Right lobe of liver (tissue), 6 donors: ENCODE results near the gene TCEAL1. TPM values are rescaled to one million over a fixed set of nuclear protein-coding genes. Genes with fewer than 3 reads are reported as not detected.

Experiments used
- ATAC-seq, 4 donors: fragments of 200-7000 bp; cut with Tn5 transposase; one replicate each; pipeline ENCODE4 v1.9.1; 2020; ENCODE audit warnings: mild to moderate bottlenecking in 4 of 4, moderate library complexity in 4 of 4
- DNase-seq, 3 donors: peaks; one replicate each; pipeline ENCODE4 v3.0.0-alpha.2; 2020
- H3K27ac ChIP-seq, 3 donors: fragments of 200-600 bp; one replicate each; pipeline ENCODE4 v1.8.0; 2022
- H3K27me3 ChIP-seq, 2 donors: fragments of 200-600 bp; one replicate each; pipeline ENCODE4 v1.8.0; 2022
- H3K36me3 ChIP-seq, 4 donors: fragments of 200-600 bp; sonication (generic) in 1 of 4; one replicate each; pipeline versions ENCODE4 v1.5.1 to v1.8.0; 2017 to 2022; ENCODE audit warnings: control low read depth in 1 of 4
- H3K4me1 ChIP-seq, 4 donors: fragments of 200-600 bp; sonication (generic) in 1 of 4; one replicate each; pipeline versions ENCODE4 v1.5.1 to v1.8.0; 2017 to 2022; ENCODE audit warnings: control low read depth in 1 of 4
- H3K4me3 ChIP-seq, 3 donors: fragments of 200-600 bp; one replicate each; pipeline ENCODE4 v1.8.0; 2022
- H3K9me3 ChIP-seq, 4 donors: fragments of 200-600 bp; sonication (generic) in 1 of 4; one replicate each; pipeline versions ENCODE4 v1.5.1 to v1.8.0; 2017 to 2022; ENCODE audit warnings: control low read depth in 1 of 4
- POLR2A ChIP-seq: fragments of 450-650 bp; IDR thresholded peaks from one replicate; pipeline ENCODE4 v1.6.1; 2017; ENCODE audit warnings: antibody characterized with exemption, mild to moderate bottlenecking
- whole genome bisulfite sequencing: methylation state at CpG from one replicate; pipeline ENCODE4 v1.1.6; 2018; ENCODE audit warnings: low coverage, low lambda C conversion rate; ENCODE audit not compliant: insufficient coverage; ENCODE audit errors: missing lambda C conversion rate; 5-methylcytosine and 5-hydroxymethylcytosine counted together
- intact Hi-C, 2 donors: fragments of 100-400 bp; cut with DNase I; formaldehyde crosslinking; loops; one replicate each; pipeline versions ENCODE4 v1.11.2 to v1.14.1; 2022
- total RNA-seq, 6 experiments: library from RNA; depleted of rRNA in 2 of 6; stranded (reverse); fragments of >200 nt in 2 of 6; fragmentation: NEBNext Ultra II Directional in 3 of 6; extraction: Animal tissue kit (Norgen Biotek cat#: 25700) in 3 of 6; gene quantifications; one replicate each; pipeline versions ENCODE4 v1.1.0 to v1.2.4, GENCODE V29; 2016 to 2023
- TF ChIP-seq, protein P1 (sequence below), 4 donors: fragments of 200-600 bp in 3 of 4; fragments of 450-650 bp in 1 of 4; IDR thresholded peaks; one replicate each; pipeline versions ENCODE4 v1.5.1 to v1.8.0; 2016 to 2022; ENCODE audit warnings: antibody characterized with exemption in 4 of 4, mild to moderate bottlenecking in 2 of 4
- donor health status: DM: no; HTN: yes; CAD: no.
- donor health status: DM: no; HTN: no; CAD: no.
- donor health status: DM: no; HTN: no; CAD: no.
- donor health status: DM: no; HTN: yes; CAD: no.
- donor health status: DM: no; HTN: yes; CAD: no.

The TCEAL1 gene
- total RNA-seq, 6 experiments from 2014 or later = 5.6 to 14.6 (median 7.8) TPM

DNA sequence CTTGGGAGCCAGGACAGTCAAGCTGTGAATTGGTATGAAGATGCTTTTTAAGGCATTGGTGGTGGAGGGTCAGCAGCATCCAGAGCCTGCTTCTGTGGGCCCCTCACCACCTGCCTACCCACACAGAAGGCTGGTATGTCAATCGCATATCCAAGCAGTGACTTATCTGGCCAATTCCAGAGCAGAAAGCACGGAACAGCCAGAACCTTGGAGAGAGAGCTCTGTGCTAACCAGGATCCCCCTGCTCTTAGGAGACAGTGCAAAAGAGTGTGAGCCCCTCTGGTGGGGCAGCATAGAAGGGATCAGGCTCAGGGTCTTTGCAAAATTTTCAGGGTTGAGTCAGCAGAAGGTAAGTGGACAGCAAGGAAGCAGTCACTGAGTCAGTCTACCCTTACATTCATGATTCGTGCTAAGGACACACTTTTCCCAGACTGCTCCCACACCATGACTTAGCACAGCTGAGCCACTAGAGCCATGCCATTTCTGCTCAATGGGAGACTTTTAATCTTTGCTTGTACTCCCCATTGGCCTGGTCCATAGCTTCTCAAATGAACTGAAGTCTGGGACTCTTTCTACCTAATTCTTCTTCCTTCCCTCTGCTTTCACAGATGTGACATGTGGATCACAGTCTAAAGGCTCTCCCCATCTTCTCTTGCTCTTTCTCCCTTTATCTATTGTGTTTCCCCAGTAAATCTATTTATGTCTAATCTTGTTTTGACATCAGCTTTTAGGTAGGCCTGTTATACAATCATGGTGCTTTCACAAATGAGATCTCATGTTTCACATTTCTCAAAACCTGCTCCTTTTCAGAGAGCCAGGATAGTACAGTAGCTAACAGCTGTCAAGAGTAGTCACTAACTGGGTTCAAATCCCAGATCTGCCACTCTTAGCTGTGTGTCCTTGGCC lies 37.7 kb downstream of the TCEAL1 start:
- 61% methylated on average over 3 of the region's 3 CpGs for WGBS
- H3K27me3 ChIP-seq = peaks cover 0 to 3% of the 10 kb centered on the region in 2 donors
- no peak for DNase-seq
- no peaks in the 10 kb centered on the region for H3K4me1 ChIP-seq
- intact Hi-C loops = no loop called here
- no peak for ATAC-seq
- H3K36me3 ChIP-seq = no peaks in the 10 kb centered on the region
- no peak for TF ChIP-seq POLR2A
- TF ChIP-seq, protein P1, sequence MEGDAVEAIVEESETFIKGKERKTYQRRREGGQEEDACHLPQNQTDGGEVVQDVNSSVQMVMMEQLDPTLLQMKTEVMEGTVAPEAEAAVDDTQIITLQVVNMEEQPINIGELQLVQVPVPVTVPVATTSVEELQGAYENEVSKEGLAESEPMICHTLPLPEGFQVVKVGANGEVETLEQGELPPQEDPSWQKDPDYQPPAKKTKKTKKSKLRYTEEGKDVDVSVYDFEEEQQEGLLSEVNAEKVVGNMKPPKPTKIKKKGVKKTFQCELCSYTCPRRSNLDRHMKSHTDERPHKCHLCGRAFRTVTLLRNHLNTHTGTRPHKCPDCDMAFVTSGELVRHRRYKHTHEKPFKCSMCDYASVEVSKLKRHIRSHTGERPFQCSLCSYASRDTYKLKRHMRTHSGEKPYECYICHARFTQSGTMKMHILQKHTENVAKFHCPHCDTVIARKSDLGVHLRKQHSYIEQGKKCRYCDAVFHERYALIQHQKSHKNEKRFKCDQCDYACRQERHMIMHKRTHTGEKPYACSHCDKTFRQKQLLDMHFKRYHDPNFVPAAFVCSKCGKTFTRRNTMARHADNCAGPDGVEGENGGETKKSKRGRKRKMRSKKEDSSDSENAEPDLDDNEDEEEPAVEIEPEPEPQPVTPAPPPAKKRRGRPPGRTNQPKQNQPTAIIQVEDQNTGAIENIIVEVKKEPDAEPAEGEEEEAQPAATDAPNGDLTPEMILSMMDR (IDR thresholded peaks at IDR 0.05) = no peak
- H3K27ac ChIP-seq = no peak overlapping the region
- no peak overlapping the region for H3K4me3 ChIP-seq
- H3K9me3 ChIP-seq = no peaks in the 10 kb centered on the region

DNA sequence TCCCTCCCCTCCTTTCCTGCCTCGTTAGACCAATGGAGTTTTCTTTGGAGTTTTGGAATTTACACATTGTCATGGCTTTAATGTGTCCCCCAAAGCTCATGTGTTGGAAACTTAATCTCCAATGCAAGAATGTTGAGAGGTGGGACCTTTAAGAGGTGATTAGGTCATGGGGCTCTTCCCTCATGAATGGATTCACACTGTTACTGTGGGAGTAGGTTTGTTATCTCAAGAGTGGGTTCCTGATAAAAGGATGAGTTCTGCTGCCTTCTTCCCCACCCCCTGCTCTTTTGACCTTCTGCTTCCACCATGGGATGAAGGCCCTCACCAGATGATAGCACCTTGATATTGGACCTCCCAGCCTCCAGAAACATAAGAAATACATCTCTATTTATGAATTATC lies 41.0 kb downstream of the TCEAL1 start:
- no peaks in the 10 kb centered on the region for H3K9me3 ChIP-seq
- no peak overlapping the region for H3K27ac ChIP-seq
- peaks cover 0 to 3% of the 10 kb centered on the region in 2 donors for H3K27me3 ChIP-seq
- H3K4me1 ChIP-seq = no peaks in the 10 kb centered on the region
- no peaks in the 10 kb centered on the region for H3K36me3 ChIP-seq
- intact Hi-C loops = no loop called here
- TF ChIP-seq, protein P1 (IDR thresholded peaks at IDR 0.05) = no peak
- no peak for TF ChIP-seq POLR2A
- no peak overlapping the region for H3K4me3 ChIP-seq
- ATAC-seq (no peak), DNase-seq (no peak)
- 64% methylated on average over 1 of the region's 1 CpG for WGBS

DNA sequence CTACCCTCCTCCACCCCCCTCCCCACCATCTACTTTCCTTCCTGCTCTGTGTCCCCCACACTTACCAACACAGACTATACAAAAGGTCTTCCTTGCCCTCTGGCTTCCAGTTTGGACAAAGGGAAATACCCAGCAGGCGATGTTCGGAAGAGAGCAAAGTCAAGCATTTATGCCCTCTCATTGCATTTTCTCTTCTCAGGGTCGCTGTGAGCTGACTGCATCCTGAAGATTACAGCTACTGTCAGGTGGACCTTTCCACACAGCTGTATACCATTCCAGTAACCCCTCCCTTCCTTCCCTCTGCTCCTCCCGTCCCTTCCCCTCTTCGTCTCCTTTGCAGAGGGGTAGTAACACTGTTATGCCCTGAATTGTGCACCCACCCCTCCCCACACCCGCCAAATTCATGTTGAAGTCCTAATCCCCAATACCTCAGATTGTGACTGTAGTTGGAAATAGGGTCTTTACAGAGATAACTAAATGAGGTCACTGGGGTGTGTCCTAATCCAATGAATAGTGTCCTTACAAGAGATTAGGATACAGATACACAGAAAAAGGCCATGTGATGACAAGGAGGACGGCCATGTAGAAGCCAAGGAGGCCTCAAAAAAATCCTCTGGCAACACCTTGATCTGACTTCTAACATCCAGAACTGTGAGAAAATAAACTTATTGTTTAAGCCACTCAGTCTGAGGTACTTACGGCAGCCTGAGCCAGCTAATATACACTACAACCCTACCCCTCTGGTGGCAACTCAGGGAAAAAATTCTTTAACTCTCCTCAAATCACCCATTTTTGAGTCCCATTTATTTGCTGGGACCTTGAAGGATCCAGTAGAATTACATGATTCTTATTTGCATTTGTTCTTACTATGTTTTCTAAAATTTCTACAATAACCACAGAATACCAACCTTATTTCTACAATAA lies 46.0 kb downstream of the TCEAL1 start:
- no peak for DNase-seq
- intact Hi-C loops = no loop called here
- peaks cover 0 to 3% of the 10 kb centered on the region in 2 donors for H3K27me3 ChIP-seq
- ATAC-seq = no peak
- H3K36me3 ChIP-seq = peaks cover 0 to 31% (median 5%) of the 10 kb centered on the region in 4 donors
- no peak overlapping the region for H3K4me3 ChIP-seq
- no peaks in the 10 kb centered on the region for H3K9me3 ChIP-seq
- H3K4me1 ChIP-seq = no peaks in the 10 kb centered on the region
- TF ChIP-seq, protein P1 (IDR thresholded peaks at IDR 0.05) = no peak
- no peak for TF ChIP-seq POLR2A
- WGBS = 53% methylated on average over 8 of the region's 8 CpGs
- no peak overlapping the region for H3K27ac ChIP-seq

DNA sequence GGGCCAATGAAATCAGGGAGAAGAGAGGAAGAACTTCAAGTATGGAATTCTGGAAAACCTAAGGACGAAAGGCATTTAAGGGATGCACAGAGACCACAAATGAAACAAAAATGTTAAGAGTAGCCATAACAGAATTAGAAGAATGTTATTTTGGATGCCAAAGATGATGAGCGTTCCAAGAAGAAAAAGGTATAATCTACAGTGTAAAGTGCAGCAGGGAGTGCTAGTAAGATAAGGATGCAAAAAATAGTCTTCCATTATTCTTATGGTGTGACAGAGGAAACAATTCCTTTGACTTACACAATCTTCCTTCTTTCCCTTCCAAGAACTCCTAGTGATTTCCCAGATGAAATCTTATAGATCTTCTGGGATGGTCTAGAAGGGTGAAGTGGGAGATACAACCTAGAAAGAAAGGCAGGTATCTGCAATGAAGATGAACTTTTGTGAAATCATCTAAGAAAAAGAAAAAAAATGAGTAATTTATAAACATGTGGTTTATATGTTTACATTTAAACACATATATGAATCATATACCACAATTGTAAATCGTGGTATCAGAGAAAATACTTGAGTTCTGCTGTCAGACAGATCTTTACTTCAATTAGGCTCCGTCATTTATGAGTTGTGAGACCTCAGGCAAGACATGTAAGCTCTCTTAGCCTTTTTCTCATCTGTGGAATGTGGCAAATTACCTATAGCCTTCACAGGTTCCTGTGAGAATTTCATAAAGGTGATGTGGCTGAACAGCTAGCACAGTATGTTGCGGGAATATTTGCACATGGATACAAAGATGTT lies 49.6 kb downstream of the TCEAL1 start:
- DNase-seq (no peak), ATAC-seq (no peak)
- Histone ChIP-seq H3K4me1 (no peaks in the 10 kb centered on the region), H3K4me3 (no peak overlapping the region), H3K36me3 (peaks cover 0 to 48% (median 11%) of the 10 kb centered on the region in 4 donors), H3K27ac (no peak overlapping the region), H3K27me3 (no peaks in the 10 kb centered on the region), H3K9me3 (no peaks in the 10 kb centered on the region)
- WGBS = 61% methylated on average over 5 of the region's 5 CpGs
- intact Hi-C loops = no loop called here
- TF ChIP-seq POLR2A = no peak
- TF ChIP-seq, protein P1 (IDR thresholded peaks at IDR 0.05) = no peak
